H9 (cell line): ENCODE data around the gene SLC9A9. TPM values are rescaled to one million over a fixed set of nuclear protein-coding genes. Genes with fewer than 3 reads are reported as not detected.

Source experiments
- DNase-seq: peaks from one replicate; pipeline ENCODE4 v3.0.0-alpha.2; 2017
- H2AFZ ChIP-seq: one replicate; pipeline ENCODE4 v1.6.1; 2013; ENCODE audit warnings: mild to moderate bottlenecking, low read length, control low read depth, moderate library complexity
- H2AK5ac ChIP-seq: 2 replicates; pipeline ENCODE4 v1.6.1; 2013; ENCODE audit warnings: low read length, control low read depth, mixed read lengths; ENCODE audit not compliant: insufficient read length
- H2BK120ac ChIP-seq: one replicate; pipeline ENCODE4 v1.6.1; 2013; ENCODE audit warnings: low read depth, mild to moderate bottlenecking, low read length, control low read depth, inconsistent platforms; ENCODE audit not compliant: poor library complexity, severe bottlenecking
- H2BK12ac ChIP-seq: 2 replicates; pipeline ENCODE4 v1.6.1; 2013; ENCODE audit warnings: low read length, control low read depth, mixed read lengths, low read depth; ENCODE audit not compliant: insufficient read length
- H2BK15ac ChIP-seq: 2 replicates; pipeline ENCODE4 v1.6.1; 2013; ENCODE audit warnings: low read depth, low read length, control low read depth
- H2BK20ac ChIP-seq: one replicate; pipeline ENCODE4 v1.6.1; 2013; ENCODE audit warnings: low read depth, mild to moderate bottlenecking, low read length, control low read depth, inconsistent platforms; ENCODE audit not compliant: poor library complexity, severe bottlenecking
- H2BK5ac ChIP-seq: 2 replicates; pipeline ENCODE4 v1.6.1; 2013; ENCODE audit warnings: low read length, control low read depth, mixed read lengths; ENCODE audit not compliant: insufficient read length
- H3K14ac ChIP-seq: 2 replicates; pipeline ENCODE4 v1.6.1; 2013; ENCODE audit warnings: low read length, control low read depth; ENCODE audit not compliant: insufficient read depth
- H3K18ac ChIP-seq: 2 replicates; pipeline ENCODE4 v1.6.1; 2013; ENCODE audit warnings: low read depth, mild to moderate bottlenecking, mixed read lengths, low read length, control low read depth; ENCODE audit not compliant: insufficient read length
- H3K23ac ChIP-seq: 2 replicates; pipeline ENCODE4 v1.6.1; 2013; ENCODE audit warnings: low read length, control low read depth, mixed read lengths, low read depth; ENCODE audit not compliant: insufficient read length
- H3K23me2 ChIP-seq: 2 replicates; pipeline ENCODE4 v1.6.1; 2013; ENCODE audit warnings: low read depth, mild to moderate bottlenecking, mixed read lengths, low read length, control low read depth; ENCODE audit not compliant: insufficient read length, poor library complexity, severe bottlenecking
- H3K27ac ChIP-seq: 2 replicates; pipeline ENCODE4 v1.5.1; 2013; ENCODE audit warnings: low read length, control low read depth, mixed read lengths, low read depth; ENCODE audit not compliant: insufficient read length
- H3K27me3 ChIP-seq: 2 replicates; pipeline ENCODE4 v1.6.1; 2013; ENCODE audit warnings: low read length, control low read depth, inconsistent platforms; ENCODE audit not compliant: insufficient read depth
- H3K4ac ChIP-seq: 2 replicates; pipeline ENCODE4 v1.6.1; 2013; ENCODE audit warnings: low read depth, mild to moderate bottlenecking, control low read depth, inconsistent platforms, low read length, moderate library complexity
- H3K4me1 ChIP-seq: 2 replicates; pipeline ENCODE4 v1.6.1; 2013; ENCODE audit warnings: low read length, control low read depth, inconsistent platforms; ENCODE audit not compliant: insufficient read depth
- H3K4me2 ChIP-seq: 2 replicates; pipeline ENCODE4 v1.6.1; 2013; ENCODE audit warnings: low read length, control low read depth, mixed read lengths; ENCODE audit not compliant: insufficient read length, insufficient read depth
- H3K56ac ChIP-seq: 2 replicates; pipeline ENCODE4 v1.6.1; 2013; ENCODE audit warnings: low read depth, mild to moderate bottlenecking, mixed read lengths, low read length, control low read depth; ENCODE audit not compliant: insufficient read length
- H3K79me1 ChIP-seq: 2 replicates; pipeline ENCODE4 v1.6.1; 2013; ENCODE audit warnings: low read depth, mild to moderate bottlenecking, moderate library complexity, low read length, control low read depth, inconsistent platforms; ENCODE audit not compliant: insufficient read depth, poor library complexity, severe bottlenecking
- H3K79me2 ChIP-seq: 2 replicates; pipeline ENCODE4 v1.6.1; 2013; ENCODE audit warnings: low read length, control low read depth, inconsistent platforms; ENCODE audit not compliant: insufficient read depth
- H3K9ac ChIP-seq: 2 replicates; pipeline ENCODE4 v1.6.1; 2013; ENCODE audit warnings: low read length, control low read depth, mixed read lengths; ENCODE audit not compliant: insufficient read length; ENCODE audit errors: extremely low read depth
- H3K9me3 ChIP-seq: one replicate; pipeline ENCODE4 v1.6.1; 2013; ENCODE audit warnings: low read depth, low read length, inconsistent platforms; ENCODE audit not compliant: control insufficient read depth
- H3T11ph ChIP-seq: one replicate; pipeline ENCODE4 v1.6.1; 2013; ENCODE audit warnings: mild to moderate bottlenecking, low read length, control low read depth, inconsistent platforms
- H4K20me1 ChIP-seq: one replicate; pipeline ENCODE4 v1.6.1; 2013; ENCODE audit not compliant: control insufficient read depth, insufficient read length, insufficient read depth
- H4K5ac ChIP-seq: 2 replicates; pipeline ENCODE4 v1.6.1; 2013; ENCODE audit warnings: low read depth, mild to moderate bottlenecking, mixed read lengths, low read length, control low read depth; ENCODE audit not compliant: insufficient read length
- H4K8ac ChIP-seq: replicated peaks from 2 replicates; pipeline ENCODE4 v1.6.1; 2013; ENCODE audit warnings: low read length, control low read depth, mixed read lengths, low read depth; ENCODE audit not compliant: insufficient read length
- H4K91ac ChIP-seq: 2 replicates; pipeline ENCODE4 v1.6.1; 2013; ENCODE audit warnings: low read depth, mild to moderate bottlenecking, moderate library complexity, mixed read lengths, low read length, control low read depth; ENCODE audit not compliant: insufficient read length
- H3K27ac Mint-ChIP-seq, 3 experiments: 2 replicates in 2 of 3; 3 replicates in 1 of 3; pipeline ENCODE4 v1.8.0; 2020 to 2021; ENCODE audit warnings: mixed read lengths in 3 of 3, mild to moderate bottlenecking in 1 of 3, moderate library complexity in 1 of 3
- H3K27me3 Mint-ChIP-seq: 2 replicates; pipeline ENCODE4 v1.8.0; 2021; ENCODE audit warnings: low read depth, mild to moderate bottlenecking, moderate library complexity, mixed read lengths
- H3K36me3 Mint-ChIP-seq, 3 experiments: 2 replicates in 2 of 3; 3 replicates in 1 of 3; pipeline ENCODE4 v1.8.0; 2020 to 2021; ENCODE audit warnings: low read depth in 3 of 3, mixed read lengths in 3 of 3; ENCODE audit not compliant: insufficient read depth in 1 of 3
- H3K4me1 Mint-ChIP-seq, 2 experiments: 2 replicates each; pipeline ENCODE4 v1.8.0; 2020; ENCODE audit warnings: mixed read lengths in 2 of 2
- H3K4me3 Mint-ChIP-seq, 2 experiments: 2 replicates in 1 of 2; 3 replicates in 1 of 2; pipeline ENCODE4 v1.8.0; 2020 to 2021; ENCODE audit warnings: mild to moderate bottlenecking in 2 of 2, mixed read lengths in 2 of 2, moderate library complexity in 1 of 2
- H3K9me3 Mint-ChIP-seq, 2 experiments: 2 replicates in 1 of 2; 3 replicates in 1 of 2; pipeline ENCODE4 v1.8.0; 2020; ENCODE audit warnings: mild to moderate bottlenecking in 2 of 2, mixed read lengths in 2 of 2, moderate library complexity in 1 of 2
- CTCF ChIP-seq: fragments of 200-600 bp; sonication (generic); conservative IDR thresholded peaks from 3 replicates; pipeline ENCODE4 v1.8.0; 2021; ENCODE audit warnings: antibody characterized with exemption, mild to moderate bottlenecking
- WGBS: extraction: QIAGEN DNeasy Blood & Tissue Kit; methylation state at CpG from one replicate; pipeline ENCODE4 v1.1.7; 2013; ENCODE audit warnings: missing lambda C conversion rate, low lambda C conversion rate, mixed read lengths; ENCODE audit not compliant: insufficient read length; ENCODE audit errors: extremely low coverage; 5-methylcytosine and 5-hydroxymethylcytosine counted together
- total RNA-seq: library from RNA; stranded (reverse); gene quantifications from 2 replicates; pipeline ENCODE4 v1.2.1, GENCODE V29; 2021

Gene SLC9A9
- total RNA-seq, 1 experiment from 2014 or later: 0.35 TPM

DNA sequence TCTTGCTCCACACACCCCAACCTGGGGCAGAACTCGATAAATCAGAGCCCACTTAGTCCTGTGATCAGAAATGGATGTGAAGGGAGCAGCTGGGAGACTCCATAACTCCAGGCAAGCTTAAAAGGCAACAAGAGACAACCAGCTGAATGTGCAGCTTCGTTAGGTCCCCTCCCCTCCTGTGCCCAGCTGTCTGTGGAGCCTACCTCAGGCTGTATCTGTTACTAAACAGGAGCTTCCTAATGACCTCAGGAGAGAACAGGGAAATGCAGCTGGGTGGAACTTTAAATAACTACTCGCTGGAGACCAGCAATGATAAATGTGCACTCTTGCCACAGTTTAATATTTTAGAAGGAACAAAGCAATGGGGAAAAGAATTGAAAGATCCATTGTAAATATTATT is 25.9 kb downstream of the SLC9A9 start:
- no peak overlapping the region for H3T11ph ChIP-seq
- H3K18ac ChIP-seq: no peak overlapping the region
- no peak overlapping the region for H2BK120ac ChIP-seq
- no peaks in the 10 kb centered on the region for H3K27me3 ChIP-seq
- H3K9ac ChIP-seq: no peak overlapping the region
- DNase-seq: no peak
- no peak overlapping the region for H2BK12ac ChIP-seq
- H3K36me3 Mint-ChIP-seq: no peaks in the 10 kb centered on the region
- H2BK5ac ChIP-seq: no peak overlapping the region
- no peaks in the 10 kb centered on the region for H3K79me2 ChIP-seq
- H3K4me3 Mint-ChIP-seq: no peak overlapping the region
- H3K23ac ChIP-seq: no peak overlapping the region
- no peaks in the 10 kb centered on the region for H3K23me2 ChIP-seq
- H4K91ac ChIP-seq: no peak overlapping the region
- H3K56ac ChIP-seq: no peak overlapping the region
- no peaks in the 10 kb centered on the region for H3K9me3 ChIP-seq
- no CpG with 5 or more reads among the region's 3 CpGs for WGBS
- no peaks in the 10 kb centered on the region for H3K9me3 Mint-ChIP-seq
- no peak overlapping the region for H2AFZ ChIP-seq
- H3K14ac ChIP-seq: no peak overlapping the region
- peaks cover 3 to 9% of the 10 kb centered on the region in 2 experiments for H3K4me1 Mint-ChIP-seq
- no peak overlapping the region for H3K4me2 ChIP-seq
- H3K27me3 Mint-ChIP-seq: no peaks in the 10 kb centered on the region
- H2BK20ac ChIP-seq: no peak overlapping the region
- no peak overlapping the region for H2BK15ac ChIP-seq
- H4K20me1 ChIP-seq: no peaks in the 10 kb centered on the region
- H2AK5ac ChIP-seq: no peak overlapping the region
- no peak overlapping the region for H4K8ac ChIP-seq
- H3K4me1 ChIP-seq: no peaks in the 10 kb centered on the region
- no peak for TF ChIP-seq CTCF
- no peak overlapping the region for H3K27ac ChIP-seq
- H3K27ac Mint-ChIP-seq: 0 out of 7 replicates have a peak overlapping the region, but pooled peaks of 1 of the 3 experiments have one; percentile 15
- H4K5ac ChIP-seq: no peak overlapping the region
- H3K4ac ChIP-seq: no peak overlapping the region
- no peaks in the 10 kb centered on the region for H3K79me1 ChIP-seq
